ENCODE data around the gene MTUS2. TPM values are rescaled to one million over a fixed set of nuclear protein-coding genes. Genes with fewer than 3 reads are reported as not detected.
A peak's percentile ranks its signal among the peaks of the same experiment; 100 is the strongest.

The MTUS2 gene
- total RNA-seq, 1 donor: not detected

DNA sequence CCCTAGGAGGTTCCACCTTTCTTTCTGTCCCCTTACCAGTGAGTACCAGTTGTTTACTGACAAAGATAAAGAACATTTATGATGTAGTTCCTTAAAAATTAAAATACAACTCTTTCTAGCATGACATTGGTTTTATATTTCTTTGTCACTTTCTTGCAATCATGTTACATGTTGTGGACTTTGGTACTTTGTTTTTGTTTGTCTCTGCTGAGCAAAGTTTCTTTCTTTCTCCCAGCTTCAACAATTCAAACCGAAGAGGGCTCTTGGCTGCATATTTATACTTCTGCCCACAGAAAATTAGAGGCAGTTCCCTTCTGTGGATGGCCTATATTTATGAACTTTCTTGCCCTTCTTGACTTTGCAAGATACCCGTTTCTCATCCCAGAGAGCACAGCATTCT, 201.2 kb downstream of the MTUS2 start:
- no peak for DNase-seq (ENCODE audit: low read depth in 2 of 3, low spot score in 2 of 3)

DNA sequence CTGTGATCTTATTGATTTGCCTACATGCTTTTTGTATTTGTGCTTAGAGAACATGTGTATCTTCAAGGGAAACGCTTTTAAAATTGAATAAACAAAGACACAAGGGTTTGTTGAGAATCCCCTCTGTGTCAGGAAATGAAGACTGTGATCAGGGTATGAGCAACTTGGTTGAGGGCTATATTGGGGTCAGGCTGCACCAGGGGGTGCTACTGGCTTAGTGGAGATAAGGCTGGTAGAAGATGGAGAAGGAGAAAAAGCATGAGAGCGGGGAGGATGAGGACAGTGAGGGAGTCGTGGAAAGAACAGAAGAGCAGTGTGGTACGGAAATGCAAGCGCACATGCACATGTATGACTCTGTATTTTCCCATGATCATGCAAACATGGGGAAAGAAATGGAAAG, 201.6 kb downstream of the MTUS2 start:
- DNase-seq (ENCODE audit: low read depth in 2 of 3, low spot score in 2 of 3): no peak

DNA sequence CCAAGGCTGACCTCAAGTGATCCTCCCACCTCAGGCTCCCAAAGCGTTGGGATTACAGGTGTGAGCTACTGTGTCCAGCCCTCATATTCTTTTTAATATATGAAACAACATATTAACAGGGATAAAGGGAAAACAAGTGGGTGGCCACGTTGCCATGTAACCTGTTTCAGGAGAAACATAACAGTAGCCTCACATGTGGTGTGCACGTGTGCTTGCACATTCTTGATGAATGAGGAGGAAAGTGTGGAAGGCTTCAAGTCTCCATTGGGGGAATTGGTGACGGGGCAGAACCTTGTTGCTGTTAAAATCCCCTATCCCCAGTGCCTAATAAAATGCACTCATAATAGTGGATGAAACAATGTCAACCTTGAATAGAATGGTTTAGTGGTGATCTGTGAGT, 202.3 kb downstream of the MTUS2 start:
- no peak for DNase-seq (ENCODE audit: low read depth in 2 of 3, low spot score in 2 of 3)

DNA sequence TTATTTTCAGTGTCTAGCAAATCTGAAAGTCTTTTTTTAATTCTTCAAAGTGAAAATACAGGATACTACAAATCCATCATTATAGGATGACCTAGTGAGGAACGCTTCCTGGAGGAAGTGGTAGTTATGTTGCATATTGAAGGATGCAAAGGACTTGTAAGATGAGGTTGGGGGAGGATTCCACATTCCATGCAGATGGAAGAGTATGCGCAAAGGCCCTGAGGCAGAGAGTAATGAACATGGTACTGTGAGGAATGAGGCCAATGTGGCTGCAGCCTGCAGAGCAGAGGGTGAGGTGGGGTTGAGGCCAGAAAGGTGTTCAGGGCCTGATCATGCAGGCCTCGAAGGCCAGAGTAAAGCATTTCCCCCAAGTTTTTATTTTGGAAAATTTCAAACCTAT, 202.8 kb downstream of the MTUS2 start:
- no peak for DNase-seq (ENCODE audit: low read depth in 2 of 3, low spot score in 2 of 3)

DNA sequence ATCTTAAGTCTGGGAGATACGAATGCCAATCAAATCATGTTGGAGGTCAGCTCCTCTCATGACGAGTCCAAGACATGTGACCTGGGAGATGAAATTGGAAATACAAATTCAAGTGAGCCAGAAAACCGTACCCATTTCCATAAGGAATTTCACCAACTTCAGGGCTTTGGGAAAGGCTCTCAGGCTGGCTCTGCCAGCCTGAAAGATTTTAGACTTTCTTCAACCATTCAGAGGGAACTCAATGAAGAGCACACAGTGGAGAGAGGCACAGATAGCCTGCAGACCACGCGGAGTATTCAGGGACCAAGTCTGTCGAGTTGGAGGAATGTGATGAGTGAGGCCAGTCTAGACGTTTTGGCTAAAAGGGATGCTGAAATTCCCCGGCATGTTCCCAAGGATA, 204.6 kb downstream of the MTUS2 start:
- DNase-seq (ENCODE audit: low read depth in 2 of 3, low spot score in 2 of 3): no peak

DNA sequence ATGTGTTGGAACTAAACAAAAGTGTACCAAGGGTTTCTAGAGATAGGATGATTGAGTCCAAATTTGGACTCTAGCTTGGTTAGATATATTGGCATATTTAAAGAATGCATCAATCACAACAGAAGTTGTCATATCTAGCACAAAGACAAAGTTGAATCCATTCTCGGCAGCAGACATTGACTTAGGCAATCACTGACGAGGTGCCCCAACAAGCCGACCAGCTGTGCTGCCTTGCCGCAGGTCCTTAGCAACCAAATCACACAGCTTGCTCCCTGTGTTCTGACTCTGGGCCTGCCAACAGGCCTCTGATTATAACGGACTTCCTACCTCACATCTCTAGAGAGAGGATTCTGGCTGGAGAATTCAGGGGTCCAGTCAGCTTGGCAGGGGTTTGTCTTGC, 208.7 kb downstream of the MTUS2 start:
- no peak for DNase-seq (ENCODE audit: low read depth in 2 of 3, low spot score in 2 of 3)

DNA sequence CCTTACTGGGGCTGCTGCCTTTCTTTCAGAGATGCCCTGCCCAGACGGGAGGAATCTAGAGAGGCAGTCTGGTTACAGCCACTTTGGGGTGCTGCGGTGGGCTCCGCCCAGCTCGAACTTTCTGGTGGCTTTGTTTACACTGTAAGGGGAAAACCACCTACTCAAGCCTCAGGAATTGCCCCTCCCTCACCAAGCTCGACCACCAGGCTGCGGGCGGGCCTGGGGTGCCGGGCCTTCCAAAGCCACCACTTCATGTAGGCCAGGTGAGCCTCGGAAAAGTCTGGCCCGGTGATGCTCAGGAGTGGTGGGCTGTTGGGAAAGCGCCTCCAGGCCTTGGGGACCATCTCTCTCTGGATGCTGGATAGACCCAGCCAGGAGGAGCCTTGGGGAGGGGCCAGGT, 218.6 kb downstream of the MTUS2 start:
- DNase-seq (ENCODE audit: low read depth in 2 of 3, low spot score in 2 of 3): no peak

DNA sequence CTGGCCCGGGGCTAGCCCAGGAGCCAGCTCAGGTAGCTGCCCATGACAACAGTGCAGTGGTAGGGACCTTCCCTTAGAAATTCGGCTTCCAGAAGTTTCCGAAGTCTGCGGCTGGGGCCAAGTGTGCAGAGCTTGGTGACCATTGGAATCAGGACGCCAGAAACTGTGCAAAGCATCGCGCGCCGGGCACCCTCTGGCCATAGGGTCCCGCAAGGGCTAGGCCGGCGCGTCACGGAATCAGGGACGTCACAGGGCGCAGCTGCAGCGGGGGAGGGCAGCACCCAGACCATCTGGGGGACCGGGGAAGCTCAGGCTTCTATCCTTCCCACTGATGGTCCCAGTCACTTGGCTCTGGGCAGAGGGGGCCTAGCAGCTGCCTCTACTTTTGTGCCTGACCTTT, 219.1 kb downstream of the MTUS2 start:
- DNase-seq (ENCODE audit: low read depth in 2 of 3, low spot score in 2 of 3): no peak

DNA sequence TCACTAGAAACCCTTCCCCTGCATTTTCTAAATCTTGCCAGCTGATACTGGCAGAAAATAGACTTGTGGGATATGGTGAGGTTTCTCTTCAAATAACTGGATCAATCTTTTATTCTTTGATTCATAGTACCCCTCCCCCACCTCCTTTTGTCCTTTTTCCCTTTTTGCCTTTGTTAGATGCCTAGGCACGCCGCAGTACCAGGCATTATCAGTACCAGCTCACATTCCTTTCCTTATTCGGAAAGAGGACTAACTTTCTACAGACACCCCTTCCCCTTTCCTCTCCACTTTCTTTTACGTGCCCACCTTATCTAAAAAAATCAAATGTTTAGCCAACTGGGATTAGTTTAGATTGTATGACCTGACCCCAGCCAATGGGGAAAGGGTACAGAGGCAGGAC, 226.4 kb downstream of the MTUS2 start:
- DNase-seq (ENCODE audit: low read depth in 2 of 3, low spot score in 2 of 3): no peak

DNA sequence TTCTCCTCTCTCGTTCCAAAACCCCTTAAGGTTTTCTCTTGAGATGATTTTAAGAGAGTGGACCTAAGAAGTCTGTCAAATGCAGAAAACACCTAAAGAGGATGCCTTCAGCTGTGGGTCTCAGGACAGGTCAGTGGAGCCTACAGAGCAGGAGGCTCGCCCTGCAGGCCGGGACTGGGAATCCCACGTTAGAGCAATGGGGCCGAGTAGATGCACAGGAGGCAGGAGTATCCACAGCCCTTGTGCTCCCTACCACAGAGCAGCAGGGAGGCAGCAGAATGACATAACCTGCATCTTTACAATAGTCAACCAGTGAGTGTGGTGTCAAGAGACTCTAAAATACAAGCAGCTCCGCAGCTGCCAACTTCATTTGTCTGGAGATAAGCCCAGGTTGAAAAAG, 229.4 kb downstream of the MTUS2 start:
- no peak for DNase-seq (ENCODE audit: low read depth in 2 of 3, low spot score in 2 of 3)

DNA sequence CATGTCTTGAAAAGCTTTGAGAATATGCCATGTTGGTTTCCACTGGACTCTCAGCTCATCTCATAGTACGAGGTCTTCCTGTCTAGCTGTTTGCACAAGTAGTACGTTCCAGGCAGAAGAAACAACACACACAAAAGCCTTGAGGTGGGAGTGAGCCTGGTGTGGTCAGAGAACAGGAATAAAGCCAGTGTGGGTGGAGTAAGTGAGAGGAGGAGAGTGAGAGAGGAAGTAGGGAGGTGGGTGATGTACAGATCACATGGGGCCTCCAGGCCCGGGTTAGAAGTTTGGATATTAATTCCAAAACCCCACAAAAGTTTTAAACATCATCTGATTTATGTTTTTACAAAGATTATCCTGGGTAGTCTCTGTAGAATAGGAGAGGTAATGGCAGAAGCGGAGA, 230.6 kb downstream of the MTUS2 start:
- no peak for DNase-seq (ENCODE audit: low read depth in 2 of 3, low spot score in 2 of 3)

DNA sequence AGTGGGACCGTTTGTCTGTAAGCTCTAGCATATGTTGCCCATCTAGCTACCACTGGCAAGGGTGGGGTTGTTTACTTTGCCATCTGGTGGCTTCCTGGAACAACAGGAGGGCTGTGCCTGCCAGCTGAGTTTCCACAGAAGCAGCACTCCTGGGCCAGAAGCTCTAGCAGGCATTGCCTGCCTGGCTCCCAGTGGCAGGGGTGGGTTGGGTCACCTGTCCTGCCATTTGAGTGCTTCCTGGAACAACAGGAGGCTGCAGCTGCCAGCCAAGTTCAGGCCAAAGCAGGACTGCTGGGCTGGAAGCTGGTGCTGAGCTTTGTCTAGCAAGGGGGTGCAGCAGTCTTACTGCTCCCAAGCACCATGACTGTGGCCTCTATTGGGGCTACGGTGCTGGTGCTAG, 239.7 kb downstream of the MTUS2 start:
- no peak for DNase-seq (ENCODE audit: low read depth in 2 of 3, low spot score in 2 of 3)

DNA sequence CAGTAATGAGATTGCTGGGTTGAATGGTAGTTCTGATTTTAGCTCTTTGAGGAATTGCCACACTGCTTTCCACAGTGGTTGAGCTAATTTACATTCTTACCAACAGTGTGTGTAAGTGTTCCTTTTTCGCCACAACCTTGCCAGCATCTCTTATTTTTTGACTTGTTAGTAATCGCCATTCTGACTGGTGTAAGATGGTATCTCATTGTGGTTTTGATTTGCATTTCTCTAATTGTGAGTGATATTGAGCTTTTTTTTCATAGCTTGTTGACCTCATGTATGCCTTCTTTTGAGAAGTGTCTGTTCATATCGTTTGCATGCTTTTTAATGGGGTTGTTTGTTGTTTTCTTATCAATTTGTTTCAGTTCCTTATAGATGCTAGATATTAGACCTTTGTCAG, 245.0 kb downstream of the MTUS2 start:
- no peak for DNase-seq (ENCODE audit: low read depth in 2 of 3, low spot score in 2 of 3)

DNA sequence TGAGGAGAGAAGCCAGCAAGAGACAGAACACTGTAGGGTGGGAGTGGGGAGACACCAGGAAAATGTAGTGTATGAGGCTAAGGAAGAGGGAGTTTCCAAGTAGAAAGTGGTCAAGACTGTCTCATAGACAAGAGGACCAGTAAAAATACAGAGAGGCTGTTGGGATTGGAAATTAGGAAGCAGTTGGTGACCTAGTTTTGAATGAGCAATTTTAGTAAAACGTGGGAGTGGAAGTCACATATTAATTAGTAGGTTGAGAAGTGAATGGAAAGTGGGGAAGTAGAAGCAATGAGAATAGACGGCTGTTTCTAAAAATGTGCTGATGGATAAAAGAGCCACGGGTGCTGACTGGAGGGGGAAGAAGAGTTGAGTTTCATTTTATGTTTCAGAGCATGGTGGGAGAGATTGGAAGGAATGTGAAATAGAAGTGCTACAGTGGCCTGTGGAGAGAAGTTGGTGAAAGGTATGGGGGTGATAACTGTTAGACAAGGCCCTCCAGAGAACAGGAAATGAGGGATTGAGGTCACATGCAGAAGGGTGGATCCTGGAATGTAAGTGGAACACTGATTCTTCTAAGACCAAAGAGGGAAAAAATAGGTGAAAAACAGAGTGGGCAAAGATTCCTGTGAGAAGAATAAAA, 247.3 kb downstream of the MTUS2 start:
- DNase-seq (ENCODE audit: low read depth in 2 of 3, low spot score in 2 of 3): no peak

DNA sequence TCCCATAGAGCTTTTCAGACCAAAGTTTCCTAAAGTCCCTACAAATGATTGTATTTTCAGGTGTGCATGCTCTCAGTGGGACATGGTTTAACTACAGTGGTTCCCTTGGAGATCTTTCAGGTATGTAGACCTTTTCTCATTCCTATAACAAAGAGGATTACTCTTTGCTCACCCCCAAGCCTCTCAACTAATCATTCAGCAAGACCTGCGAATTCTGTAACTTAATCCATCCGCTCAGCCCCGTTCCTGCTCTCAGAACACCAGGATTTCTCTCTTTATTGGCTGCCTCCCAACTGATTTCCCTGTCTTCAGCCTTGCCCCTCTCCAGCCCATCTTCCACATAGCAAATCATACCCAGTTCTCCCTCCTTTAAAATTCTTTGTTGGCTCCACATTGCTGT, 253.6 kb downstream of the MTUS2 start:
- DNase-seq (ENCODE audit: low read depth in 2 of 3, low spot score in 2 of 3): no peak

DNA sequence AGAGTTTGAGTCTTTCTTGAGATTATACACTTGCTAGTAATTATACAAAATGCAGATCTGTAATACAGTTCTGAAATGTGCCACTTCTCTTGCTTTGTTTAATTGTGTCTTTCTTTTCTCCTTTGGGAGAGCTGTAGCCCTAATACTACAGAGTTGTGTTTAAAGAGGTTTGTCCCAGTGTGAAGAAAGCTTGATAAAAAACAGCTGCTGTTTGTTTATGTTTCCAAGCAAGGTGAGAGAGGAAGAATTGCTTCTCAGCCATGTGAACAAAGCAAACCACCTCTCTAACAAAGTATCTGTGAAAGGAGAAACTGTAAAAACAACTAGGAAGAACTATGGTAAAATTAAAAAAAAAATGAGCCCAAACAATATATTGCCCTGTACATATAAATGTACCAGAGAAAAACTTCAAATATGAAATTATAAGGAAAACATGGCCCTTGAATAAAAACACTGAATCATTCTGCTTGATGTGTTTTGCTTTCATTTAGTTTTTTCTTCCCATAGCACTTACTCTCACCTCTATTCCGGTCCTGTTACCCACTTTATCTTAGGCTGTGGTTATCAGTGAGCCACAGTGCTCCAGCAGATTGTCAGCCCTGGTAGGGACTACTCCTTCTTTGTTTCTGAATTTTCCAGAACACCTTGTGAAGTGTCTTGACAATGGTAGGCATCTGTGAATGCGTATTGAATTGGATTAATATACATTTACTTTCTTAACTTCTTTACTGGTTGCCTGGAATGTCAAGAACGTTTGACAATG, 257.1 kb downstream of the MTUS2 start:
- DNase-seq (ENCODE audit: low read depth in 2 of 3, low spot score in 2 of 3): no peak

DNA sequence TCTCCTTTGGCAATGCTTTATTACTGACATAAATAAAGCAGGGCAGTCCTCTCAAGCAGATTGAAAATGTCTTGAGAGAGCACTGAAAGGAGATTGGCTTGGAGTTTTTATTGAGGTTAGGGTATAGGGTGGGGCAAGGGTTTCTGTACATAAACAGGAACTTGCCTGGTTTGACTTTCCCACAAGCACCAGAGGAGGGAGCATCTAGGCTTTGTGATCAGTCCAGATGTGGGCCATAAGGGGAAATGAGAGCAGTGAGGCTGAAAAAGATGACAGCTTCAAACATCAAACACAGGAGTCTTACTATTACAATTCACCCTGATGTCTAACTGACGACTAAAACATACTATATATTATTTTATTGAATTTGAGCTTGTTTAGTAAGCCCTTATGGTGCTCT, 260.9 kb downstream of the MTUS2 start:
- DNase-seq (ENCODE audit: low read depth in 2 of 3, low spot score in 2 of 3): peak in 1 of 3 donors; percentile 3

DNA sequence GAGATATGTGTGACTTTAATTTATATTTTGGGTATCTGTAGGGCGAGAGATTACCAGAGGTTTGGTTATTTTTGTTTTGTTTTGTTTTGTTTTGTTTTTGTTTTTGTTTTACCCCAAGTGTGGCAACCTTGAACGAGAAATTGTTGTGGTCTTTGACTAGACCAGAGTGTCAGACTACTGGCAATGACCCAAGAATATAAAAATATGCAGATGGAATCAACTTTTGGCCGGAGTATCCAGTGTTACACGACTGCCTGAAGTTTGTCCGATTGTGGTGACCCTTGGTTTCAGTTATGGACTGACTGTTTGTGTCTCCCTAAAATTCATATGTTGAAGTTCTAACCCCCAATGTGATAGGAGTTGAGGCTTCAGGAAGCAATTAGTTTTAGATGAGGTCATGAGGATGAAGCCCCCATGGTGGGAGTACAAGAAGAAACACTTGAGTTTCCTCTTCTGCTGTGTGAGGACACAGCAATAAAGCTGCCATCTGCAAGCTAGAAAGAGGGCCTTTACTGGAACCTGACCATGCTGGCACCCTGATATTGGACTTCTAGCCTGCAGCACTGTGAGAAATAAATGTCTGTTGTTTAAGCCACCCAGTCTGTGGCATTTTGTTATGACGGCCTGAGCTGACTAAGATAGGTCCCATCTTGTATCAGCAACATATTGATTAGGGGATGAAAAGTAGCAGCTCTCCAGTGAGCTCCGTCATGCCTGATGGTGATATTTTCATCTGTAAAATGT, 261.7 kb downstream of the MTUS2 start:
- no peak for DNase-seq (ENCODE audit: low read depth in 2 of 3, low spot score in 2 of 3)

DNA sequence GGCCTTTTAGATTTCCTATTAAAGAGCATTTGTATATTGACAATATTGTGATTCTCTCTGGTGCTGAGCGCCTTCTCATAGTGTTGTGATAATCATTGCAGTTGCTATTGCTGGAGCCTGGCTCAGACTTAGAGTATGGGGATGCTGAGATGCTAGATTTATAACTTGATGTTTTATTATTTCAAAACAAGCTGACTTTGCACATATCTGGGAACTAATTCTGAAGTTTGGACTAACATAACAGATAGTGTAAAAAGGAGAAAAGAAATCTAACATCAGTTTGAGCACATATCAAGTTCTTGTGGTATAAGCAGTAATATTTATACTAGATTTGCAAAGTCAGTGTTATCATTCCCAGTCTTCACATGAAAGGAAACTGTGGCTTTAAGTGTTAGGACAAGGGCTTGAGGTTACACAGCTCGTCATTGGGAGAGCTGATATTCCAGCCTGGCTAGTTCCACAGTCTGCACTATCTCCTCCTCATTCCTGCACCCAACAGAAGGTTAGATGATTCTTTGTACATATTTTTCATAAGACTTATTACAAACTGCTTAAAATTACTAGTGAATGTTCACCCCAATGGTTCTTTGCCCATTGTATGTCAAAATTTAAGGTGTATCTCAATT, 279.8 kb downstream of the MTUS2 start:
- DNase-seq (ENCODE audit: low read depth in 2 of 3, low spot score in 2 of 3): no peak

DNA sequence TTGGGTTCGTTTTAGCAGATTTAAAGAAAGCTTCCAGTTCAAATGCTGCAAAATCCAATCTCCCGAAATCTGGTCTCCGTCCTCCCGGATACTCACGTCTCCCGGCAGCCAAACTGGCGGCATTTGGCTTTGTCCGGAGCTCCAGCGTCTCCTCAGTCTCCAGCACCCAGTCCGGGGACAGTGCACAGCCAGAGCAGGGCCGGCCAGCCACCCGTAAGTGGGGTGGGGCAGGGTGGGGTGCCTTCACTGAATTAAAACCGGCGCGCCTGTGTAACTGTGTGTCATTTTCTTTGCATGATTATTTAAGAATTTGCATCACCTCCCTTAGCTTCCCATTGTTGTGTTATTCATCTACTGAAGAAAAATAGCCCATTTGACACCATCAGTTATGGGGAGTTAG, 280.6 kb downstream of the MTUS2 start:
- DNase-seq (ENCODE audit: low read depth in 2 of 3, low spot score in 2 of 3): no peak

DNA sequence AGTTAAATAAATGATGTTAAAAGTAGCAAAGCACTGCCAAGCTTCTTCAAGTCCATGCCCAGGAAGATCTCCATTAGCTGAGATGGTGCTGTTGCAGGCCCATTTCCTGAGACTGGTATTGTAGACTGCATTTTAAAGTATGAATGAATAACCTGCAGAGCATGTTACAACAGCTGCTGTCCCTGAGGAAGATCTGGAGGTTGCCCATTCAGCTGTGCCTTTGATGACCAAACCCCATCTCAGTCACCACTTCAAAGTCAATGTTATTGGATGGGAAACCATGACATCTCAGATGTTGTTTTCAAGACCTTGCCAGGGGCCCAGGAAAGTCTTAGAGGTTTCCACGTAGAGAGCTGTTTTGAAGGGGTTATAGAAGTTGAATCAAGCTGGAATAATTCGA, 281.3 kb downstream of the MTUS2 start:
- no peak for DNase-seq (ENCODE audit: low read depth in 2 of 3, low spot score in 2 of 3)

DNA sequence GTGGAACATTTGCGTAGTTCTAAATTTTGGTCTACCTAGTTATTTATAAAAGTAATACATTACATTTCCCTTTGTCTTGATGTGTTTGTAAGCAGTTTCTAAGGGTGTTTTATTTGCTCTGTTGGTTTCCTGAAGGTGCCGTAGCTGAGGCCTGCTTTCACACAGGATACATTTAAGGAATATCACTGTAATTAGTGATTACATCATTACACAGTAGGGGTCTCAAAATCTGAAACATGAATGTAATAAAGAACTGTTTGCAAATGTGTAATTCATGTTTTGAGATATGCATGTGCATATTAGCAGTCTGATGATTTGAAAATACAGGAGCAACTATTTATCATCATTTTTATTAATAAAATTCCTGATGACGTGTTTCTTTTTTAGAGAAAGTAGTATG, 281.8 kb downstream of the MTUS2 start:
- DNase-seq (ENCODE audit: low read depth in 2 of 3, low spot score in 2 of 3): no peak

All from hematopoietic multipotent progenitor cell (in vitro differentiated cells).